GM12873 (cell line): Measurements from ENCODE around the gene ZNRF1.

Experiments used
- TF ChIP-seq, protein P1 (sequence below): IDR thresholded peaks from 2 replicates; pipeline ENCODE4 v1.5.1; 2012; ENCODE audit warnings: low read depth, mild to moderate bottlenecking, moderate library complexity, low read length, control low read depth; ENCODE audit not compliant: insufficient read depth; ENCODE audit errors: missing control alignments

ZNRF1 gene

DNA sequence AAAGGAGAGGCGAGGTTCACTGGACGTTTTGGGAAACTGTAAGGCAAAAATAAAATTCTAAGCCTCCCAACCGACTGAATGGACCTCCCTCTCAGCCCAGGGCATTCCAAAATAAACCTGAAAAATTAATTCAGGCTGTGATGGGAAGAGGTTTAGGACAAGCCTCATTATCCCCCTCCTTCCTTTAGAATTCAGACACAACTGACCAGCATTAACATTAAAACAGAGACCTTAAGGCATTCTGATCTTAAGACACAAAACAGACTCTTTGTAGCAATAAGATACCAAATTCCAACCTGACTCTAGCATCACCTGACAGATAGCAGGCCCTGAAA is 118.1 kb downstream of the ZNRF1 start:
- TF ChIP-seq, protein P1, sequence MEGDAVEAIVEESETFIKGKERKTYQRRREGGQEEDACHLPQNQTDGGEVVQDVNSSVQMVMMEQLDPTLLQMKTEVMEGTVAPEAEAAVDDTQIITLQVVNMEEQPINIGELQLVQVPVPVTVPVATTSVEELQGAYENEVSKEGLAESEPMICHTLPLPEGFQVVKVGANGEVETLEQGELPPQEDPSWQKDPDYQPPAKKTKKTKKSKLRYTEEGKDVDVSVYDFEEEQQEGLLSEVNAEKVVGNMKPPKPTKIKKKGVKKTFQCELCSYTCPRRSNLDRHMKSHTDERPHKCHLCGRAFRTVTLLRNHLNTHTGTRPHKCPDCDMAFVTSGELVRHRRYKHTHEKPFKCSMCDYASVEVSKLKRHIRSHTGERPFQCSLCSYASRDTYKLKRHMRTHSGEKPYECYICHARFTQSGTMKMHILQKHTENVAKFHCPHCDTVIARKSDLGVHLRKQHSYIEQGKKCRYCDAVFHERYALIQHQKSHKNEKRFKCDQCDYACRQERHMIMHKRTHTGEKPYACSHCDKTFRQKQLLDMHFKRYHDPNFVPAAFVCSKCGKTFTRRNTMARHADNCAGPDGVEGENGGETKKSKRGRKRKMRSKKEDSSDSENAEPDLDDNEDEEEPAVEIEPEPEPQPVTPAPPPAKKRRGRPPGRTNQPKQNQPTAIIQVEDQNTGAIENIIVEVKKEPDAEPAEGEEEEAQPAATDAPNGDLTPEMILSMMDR, result no peak

DNA sequence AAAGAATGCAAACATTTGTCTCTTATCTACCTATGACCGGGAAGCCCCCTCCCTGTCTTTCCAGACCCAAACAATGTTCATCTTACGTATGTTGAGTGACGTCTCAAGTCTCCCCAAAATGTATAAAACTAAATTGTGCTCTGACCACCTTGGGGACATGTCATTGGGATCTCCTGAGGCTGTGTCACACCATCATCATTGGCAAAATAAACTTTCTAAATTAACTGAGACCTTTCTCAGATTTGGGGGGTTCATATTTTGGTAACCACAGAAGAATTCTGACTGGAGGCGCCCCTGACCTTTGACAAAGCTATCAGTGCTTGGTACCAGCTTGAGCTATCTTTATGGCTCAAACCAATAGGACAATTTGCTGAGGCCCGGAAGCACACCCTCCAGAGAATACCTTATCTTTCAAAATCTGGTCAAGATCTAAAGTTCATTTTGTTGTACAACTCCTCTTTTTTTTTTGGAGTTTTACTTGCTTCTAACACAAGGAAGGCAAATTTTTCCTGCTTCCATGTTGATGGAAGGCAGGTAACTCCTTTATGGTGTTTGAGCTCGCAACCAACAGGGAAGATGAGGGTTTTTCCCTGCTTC is 120.2 kb downstream of the ZNRF1 start:
- TF ChIP-seq, protein P1, result no peak

DNA sequence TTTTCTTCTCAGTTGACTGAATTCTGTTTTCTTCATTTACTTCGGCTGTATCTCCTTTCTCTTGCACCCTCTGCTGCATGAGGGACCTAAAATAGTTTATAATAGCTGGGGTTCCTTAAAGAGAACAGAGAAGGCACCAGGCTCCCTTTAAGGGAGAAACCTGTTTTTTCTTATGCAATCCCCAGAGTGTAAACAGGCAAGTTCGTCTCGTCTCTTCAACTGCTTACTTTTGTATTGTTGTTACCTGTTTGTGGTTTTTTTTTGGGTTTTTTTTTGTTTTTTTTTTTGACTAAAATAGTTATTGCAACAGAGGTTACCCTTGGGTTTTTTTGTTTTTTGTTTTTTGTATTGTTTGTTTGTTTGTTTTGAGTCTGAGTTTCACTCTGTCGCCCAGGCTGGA is 121.4 kb downstream of the ZNRF1 start:
- TF ChIP-seq, protein P1, result no peak

DNA sequence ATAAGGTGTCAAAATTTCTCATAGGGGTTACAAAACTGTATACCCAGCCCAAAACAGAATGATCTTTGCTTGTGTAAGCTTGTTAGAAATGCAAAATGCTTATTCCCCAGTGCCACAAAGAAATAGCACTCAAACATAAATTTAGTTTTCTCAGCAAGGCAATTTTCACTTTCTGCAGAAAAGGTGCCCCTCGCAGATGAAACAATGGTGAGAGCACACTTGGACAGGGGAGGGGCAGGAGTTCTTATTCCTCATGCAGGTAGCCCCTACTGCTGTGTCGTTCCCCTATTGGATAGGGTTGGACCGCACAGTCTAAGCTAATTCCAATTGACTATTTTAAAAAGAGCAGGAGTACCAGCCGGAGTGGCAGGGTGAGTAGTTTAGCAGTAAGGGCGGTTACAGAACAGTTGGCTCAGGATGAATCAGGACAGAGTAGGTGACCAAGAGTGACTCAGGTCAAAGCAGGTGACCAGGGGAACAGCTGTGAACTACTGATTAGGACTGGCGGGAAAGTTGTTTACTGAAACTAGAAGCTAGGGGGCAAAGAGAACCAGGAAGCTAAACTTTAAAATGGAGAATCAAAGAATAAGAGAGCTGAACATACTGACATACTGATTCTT is 123.2 kb downstream of the ZNRF1 start:
- TF ChIP-seq, protein P1, result no peak

DNA sequence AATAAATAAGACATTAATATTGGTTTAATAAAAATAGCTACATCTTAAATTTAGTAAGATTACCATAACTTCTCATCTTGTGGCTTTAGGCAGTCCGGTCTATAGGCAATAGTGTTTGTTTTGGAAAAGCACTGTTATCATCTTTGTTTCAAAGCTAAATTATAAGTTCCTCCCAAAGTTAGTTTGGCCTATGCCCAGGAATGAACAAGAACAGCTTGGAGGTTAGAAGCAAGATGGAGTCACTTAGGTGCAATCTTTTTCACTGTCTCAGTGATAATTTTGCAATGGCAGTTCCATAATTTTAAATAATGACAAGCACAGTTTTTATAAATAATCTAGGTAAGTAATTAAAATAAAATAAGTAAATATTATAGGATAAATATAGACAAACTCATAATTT is 123.8 kb downstream of the ZNRF1 start:
- TF ChIP-seq, protein P1, result no peak

DNA sequence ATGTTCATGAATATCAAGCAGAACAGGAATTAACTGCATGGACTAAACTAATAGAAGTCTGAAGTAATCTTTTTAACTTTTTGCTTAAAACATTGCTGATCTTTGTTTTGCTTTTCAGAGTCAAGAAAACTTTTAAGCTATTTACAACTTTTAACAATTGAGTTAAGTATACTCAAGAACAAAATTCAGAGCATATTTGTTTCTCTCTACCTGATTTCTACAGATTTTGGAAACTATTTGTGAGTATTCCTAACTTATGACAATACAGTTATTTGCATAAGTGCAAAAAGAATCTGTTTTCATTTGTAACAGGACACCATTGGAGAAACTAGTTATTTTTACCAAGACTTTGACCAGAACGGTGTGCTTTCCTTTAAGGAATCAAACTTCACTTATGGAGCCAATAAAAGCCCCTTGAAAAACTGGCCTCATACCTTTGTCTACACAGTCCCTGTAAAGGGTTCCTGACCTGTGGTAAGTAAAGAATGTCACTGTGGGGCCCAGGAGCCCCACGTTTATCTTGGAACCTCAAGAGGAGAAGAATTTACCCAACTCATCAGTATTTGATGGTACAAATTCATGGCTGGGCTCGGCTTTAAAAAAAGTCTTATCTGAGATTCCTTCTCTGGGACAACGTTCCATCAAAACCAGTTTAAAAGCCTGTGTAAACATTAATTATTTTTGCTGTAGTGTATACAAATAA is 129.0 kb downstream of the ZNRF1 start:
- TF ChIP-seq, protein P1, result no peak

DNA sequence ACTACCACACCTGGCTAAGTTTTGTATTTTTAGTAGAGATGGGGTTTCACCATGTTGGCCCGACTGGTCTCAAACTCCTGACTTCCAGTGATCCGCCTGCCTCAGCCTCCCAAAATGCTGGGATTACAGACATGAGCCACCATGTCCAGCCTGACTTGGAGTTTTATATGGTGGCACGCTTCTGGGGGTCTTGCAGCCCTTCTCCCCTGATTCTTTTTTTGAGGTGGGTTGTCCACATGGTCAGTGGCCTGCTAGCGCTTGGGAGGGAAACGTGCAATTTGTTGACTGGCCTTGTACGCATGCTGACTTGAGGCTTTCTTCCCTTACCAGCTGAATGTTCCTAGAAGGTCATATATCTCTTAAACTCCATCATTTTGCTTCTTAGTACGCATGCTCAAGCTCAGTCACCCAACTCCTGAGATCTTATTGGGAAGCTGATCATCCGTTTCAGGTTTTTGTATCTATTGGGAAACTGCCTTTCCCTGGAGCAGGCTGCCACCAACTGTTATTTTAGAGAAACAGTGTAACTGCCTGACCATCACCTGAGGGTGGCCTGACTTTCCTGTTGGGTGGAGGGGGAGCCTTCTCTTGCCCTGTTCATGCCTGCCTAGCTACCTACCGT is 131.4 kb downstream of the ZNRF1 start:
- TF ChIP-seq, protein P1, result no peak
